Heart left ventricle (tissue), 13 donors: ENCODE measurements around the gene SORBS1.

Experiments used
- CTCF ChIP-seq, 12 donors: fragments of 200-600 bp; sonication (generic) in 4 of 12; IDR thresholded peaks; one replicate each; pipeline versions ENCODE4 v1.5.0 to v1.8.0; 2018 to 2022; ENCODE audit warnings: antibody characterized with exemption in 12 of 12, mild to moderate bottlenecking in 5 of 12
- POLR2A ChIP-seq, 2 donors: fragments of 450-650 bp; IDR thresholded peaks; one replicate each; pipeline ENCODE4 v1.6.1; 2017; ENCODE audit warnings: antibody characterized with exemption in 2 of 2, mild to moderate bottlenecking in 2 of 2, moderate library complexity in 2 of 2
- donor health status: ischemic (EF 13 %, LVEDD 7.1; RV severe dilation, severe dysfunction).
- donor health status: DM: no; HTN: yes; CAD: no.
- donor health status: DM: no; HTN: no; CAD: no.
- donor health status: ischemic (EF 25% LVEDD 6.9; RV normal size, moderate dysfunction).
- donor health status: ischemic (EF 25% LVEDD 5.7; RV mildly dilated, moderate dysfunction).
- donor health status: ischemic (EF 35%, LVEDD 5.7; RV mildly dilated, moderate dysfunction).
- donor health status: nonischemic (EF 11% LVEDD 7.7; RV severe dilation, severe dysfunction).
- donor health status: DM: yes; HTN: yes; CAD: no.
- donor health status: PGD.
- donor health status: ischemic (EF 29% LVEDD 5.4; RV normal size, mild dysfunction).
- donor health status: nonischemic (EF 23%, LVEDD 6.1; RV moderate dilation, normal function).

- TF ChIP-seq CTCF (IDR thresholded peaks at IDR 0.05) (no peak), POLR2A (IDR thresholded peaks at IDR 0.05) (no peak)
Measured at GRCh38 chr10:95476469-95477174, 84.5 kb downstream of the SORBS1 start.
